Activated T-cell treated with anti-CD3 and anti-CD28 coated beads, Interleukin-2, amount 50 U/mL, for 24 hours (primary cell): ENCODE measurements around the gene ZDHHC14.

Experiments
- DNase-seq: peaks from one replicate; pipeline ENCODE4 v3.0.0-alpha.2; 2020
- H3K27ac Mint-ChIP-seq: 2 replicates; pipeline ENCODE4 v1.8.0; 2020; ENCODE audit warnings: mild to moderate bottlenecking, mixed read lengths
- H3K27me3 Mint-ChIP-seq: 2 replicates; pipeline ENCODE4 v1.8.0; 2020; ENCODE audit warnings: mixed read lengths
- H3K36me3 Mint-ChIP-seq: 2 replicates; pipeline ENCODE4 v1.8.0; 2020; ENCODE audit warnings: low read depth, mixed read lengths
- H3K4me1 Mint-ChIP-seq: 2 replicates; pipeline ENCODE4 v1.8.0; 2020; ENCODE audit warnings: low read depth, mixed read lengths
- H3K4me3 Mint-ChIP-seq: 2 replicates; pipeline ENCODE4 v1.8.0; 2020; ENCODE audit warnings: mild to moderate bottlenecking, moderate library complexity, mixed read lengths
- H3K9me3 Mint-ChIP-seq: 2 replicates; pipeline ENCODE4 v1.8.0; 2020; ENCODE audit warnings: mixed read lengths

ZDHHC14 gene

GRCh38 chr6:157488058-157488457, 107.1 kb downstream of the ZDHHC14 start:
- H3K4me3 Mint-ChIP-seq: no peak overlapping the region
- peaks cover 6% of the 10 kb centered on the region for H3K27me3 Mint-ChIP-seq
- H3K9me3 Mint-ChIP-seq: no peaks in the 10 kb centered on the region
- H3K4me1 Mint-ChIP-seq: peaks cover 26% of the 10 kb centered on the region
- DNase-seq: no peak
- no peaks in the 10 kb centered on the region for H3K36me3 Mint-ChIP-seq
- H3K27ac Mint-ChIP-seq: no peak overlapping the region

DNA sequence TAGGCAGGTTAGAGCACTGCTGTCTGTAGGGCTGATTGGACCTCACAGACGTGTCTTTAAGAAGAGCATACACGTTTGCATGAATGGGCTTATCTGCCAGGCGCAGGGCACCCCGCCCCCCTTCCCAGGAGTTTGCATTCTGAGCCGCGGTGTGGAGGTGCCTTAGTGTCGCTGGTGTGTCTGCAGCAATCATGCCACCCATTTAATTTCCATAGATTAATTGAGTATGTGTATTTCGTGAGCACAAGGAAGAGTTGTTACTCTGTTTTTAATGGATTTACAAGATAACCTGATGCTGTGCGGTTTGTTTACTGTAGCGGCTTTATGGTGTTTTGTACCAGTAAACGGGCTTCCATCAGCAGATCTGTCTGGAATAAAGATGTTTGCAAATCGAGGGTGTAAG, 107.7 kb downstream of the ZDHHC14 start:
- H3K9me3 Mint-ChIP-seq: no peaks in the 10 kb centered on the region
- no peak overlapping the region for H3K27ac Mint-ChIP-seq
- peaks cover 6% of the 10 kb centered on the region for H3K27me3 Mint-ChIP-seq
- H3K4me1 Mint-ChIP-seq: peaks cover 26% of the 10 kb centered on the region
- no peaks in the 10 kb centered on the region for H3K36me3 Mint-ChIP-seq
- H3K4me3 Mint-ChIP-seq: no peak overlapping the region
- no peak for DNase-seq

DNA sequence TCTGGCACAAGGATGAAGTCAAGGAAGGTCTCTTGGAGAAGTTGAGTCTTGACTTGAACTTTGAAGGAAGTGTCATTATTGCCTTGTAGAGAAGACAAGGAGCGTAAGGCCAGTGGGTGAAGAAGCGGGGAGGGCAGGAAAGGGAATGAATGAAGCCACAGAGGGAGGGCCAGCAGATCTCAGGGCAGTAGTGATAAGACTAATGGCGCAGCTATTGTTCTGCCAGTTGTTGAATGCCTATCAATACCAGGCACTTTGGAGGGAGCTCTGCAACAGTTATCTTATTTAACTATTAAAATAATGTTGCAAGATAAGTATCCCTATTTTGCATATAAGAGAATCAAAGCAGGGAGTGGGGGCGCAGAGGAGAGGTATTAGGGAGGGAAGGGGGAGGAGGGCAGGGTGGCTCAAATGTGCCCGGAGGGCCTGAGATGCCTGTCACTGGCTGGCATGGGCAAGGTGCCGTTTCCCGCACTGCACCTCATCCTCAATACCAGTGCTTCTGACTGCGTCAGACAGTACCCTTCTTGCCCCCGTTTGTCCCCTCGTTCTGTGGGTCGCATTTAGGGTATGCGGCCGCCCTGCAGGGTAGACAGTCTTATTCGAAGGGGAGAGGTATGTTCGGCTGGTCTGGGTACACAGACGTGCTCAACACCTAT, 109.8 kb downstream of the ZDHHC14 start:
- DNase-seq: no peak
- Mint-ChIP-seq H3K9me3 (no peaks in the 10 kb centered on the region), H3K4me1 (peaks cover 26% of the 10 kb centered on the region), H3K27me3 (peaks cover 6% of the 10 kb centered on the region), H3K27ac (no peak overlapping the region), H3K36me3 (no peaks in the 10 kb centered on the region), H3K4me3 (no peak overlapping the region)

DNA sequence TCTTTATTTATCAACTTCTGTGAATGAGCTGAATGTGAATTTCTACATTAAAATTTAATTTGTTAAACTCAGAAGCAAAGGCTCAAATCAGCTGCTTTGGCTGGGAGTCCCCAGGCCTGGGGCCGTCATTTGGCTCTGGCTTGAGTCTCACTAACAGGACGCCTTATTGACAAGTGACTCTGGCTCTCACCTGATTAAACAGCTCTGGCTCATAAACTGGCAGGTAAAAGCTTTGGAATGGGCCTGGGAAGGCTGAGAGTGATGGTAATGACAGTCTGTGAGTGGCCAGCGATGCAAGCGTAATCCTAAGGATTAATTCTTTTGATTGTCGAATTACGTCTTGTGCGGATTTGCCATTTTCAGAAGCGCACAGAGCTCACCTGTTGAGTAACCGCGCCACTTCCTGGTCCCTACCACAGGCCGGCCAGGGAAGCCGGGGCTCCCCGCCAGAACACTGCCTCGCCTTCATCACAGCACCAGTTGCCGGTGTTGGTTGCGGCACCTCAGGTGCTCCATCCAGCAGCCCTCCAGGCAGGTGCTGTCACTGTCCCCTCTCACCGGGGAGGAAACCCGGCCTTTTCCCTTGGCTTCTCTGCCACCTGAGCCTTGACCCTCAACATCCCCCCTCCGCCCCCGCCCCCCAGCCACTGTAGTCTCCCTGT, 110.7 kb downstream of the ZDHHC14 start:
- Mint-ChIP-seq H3K27me3 (peaks cover 6% of the 10 kb centered on the region), H3K4me1 (peaks cover 18% of the 10 kb centered on the region), H3K36me3 (no peaks in the 10 kb centered on the region), H3K27ac (no peak overlapping the region), H3K9me3 (no peaks in the 10 kb centered on the region), H3K4me3 (no peak overlapping the region)
- no peak for DNase-seq

DNA sequence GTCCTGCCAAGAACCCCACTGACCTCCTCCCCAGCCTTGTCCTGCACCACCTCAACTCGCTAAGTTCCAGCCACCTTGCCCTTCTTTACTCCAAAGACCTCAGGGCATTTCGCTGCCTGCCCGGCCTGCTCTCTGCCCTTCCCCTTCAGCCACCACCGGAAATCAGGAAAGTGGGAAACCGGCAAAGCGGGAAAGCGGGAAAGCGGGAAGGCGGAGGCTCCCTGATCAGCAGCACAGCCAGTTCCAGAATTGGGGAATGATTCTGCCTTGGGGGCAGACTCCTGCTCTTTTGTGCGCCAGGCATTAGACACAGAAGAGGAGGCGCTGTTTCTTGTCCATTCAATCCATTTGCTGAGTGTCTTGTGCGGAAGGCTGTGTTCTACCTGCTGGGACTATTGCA, 111.3 kb downstream of the ZDHHC14 start:
- peaks cover 6% of the 10 kb centered on the region for H3K27me3 Mint-ChIP-seq

GRCh38 chr6:157492741-157493140, 111.8 kb downstream of the ZDHHC14 start:
- Mint-ChIP-seq H3K4me1 (peaks cover 19% of the 10 kb centered on the region), H3K36me3 (no peaks in the 10 kb centered on the region), H3K9me3 (peaks cover 3% of the 10 kb centered on the region), H3K27me3 (peaks cover 6% of the 10 kb centered on the region), H3K27ac (no peak overlapping the region), H3K4me3 (no peak overlapping the region)
- DNase-seq: no peak

More for the DNA sequence above, 111.3 kb downstream of the ZDHHC14 start:
- no peak for DNase-seq
- Mint-ChIP-seq H3K4me3 (no peak overlapping the region), H3K9me3 (peaks cover 3% of the 10 kb centered on the region), H3K4me1 (peaks cover 16% of the 10 kb centered on the region), H3K36me3 (no peaks in the 10 kb centered on the region), H3K27ac (no peak overlapping the region)

GRCh38 chr6:157493173-157493572, 112.2 kb downstream of the ZDHHC14 start:
- DNase-seq: no peak
- H3K4me1 Mint-ChIP-seq: peaks cover 22% of the 10 kb centered on the region
- H3K27me3 Mint-ChIP-seq: peaks cover 6% of the 10 kb centered on the region
- no peak overlapping the region for H3K4me3 Mint-ChIP-seq
- H3K36me3 Mint-ChIP-seq: no peaks in the 10 kb centered on the region
- peaks cover 3% of the 10 kb centered on the region for H3K9me3 Mint-ChIP-seq
- H3K27ac Mint-ChIP-seq: no peak overlapping the region

GRCh38 chr6:157493576-157493975, 112.6 kb downstream of the ZDHHC14 start:
- H3K4me1 Mint-ChIP-seq: peaks cover 25% of the 10 kb centered on the region
- no peak overlapping the region for H3K27ac Mint-ChIP-seq
- DNase-seq: no peak
- H3K4me3 Mint-ChIP-seq: no peak overlapping the region
- no peaks in the 10 kb centered on the region for H3K36me3 Mint-ChIP-seq
- peaks cover 6% of the 10 kb centered on the region for H3K27me3 Mint-ChIP-seq
- H3K9me3 Mint-ChIP-seq: peaks cover 3% of the 10 kb centered on the region

DNA sequence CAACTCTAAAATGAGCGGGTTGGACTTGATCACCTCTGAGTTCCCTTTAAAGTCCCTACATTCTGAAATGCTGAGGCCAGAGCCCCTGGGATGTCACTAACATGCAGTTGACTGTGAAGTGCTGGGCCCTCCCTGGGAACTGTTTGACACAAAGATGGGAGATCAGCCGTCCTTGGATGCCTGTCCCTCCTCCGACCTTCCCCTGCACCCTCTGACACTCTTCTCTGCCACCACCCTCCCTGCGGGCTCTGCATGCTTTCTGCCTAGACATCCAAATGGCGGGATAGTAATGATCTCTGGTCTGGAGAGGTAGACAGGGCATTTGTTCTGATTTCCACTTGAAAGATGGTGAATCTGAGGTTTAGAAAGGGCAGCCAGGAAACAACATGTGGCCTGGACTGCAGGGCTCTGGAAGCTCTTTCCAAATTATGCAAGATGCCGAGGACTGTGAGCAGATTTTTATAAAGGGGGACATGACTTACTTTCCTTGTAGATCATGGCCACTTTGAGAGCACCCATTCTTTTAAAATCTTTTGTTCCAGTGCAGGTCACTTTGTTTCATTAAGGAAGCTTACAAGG, 113.2 kb downstream of the ZDHHC14 start:
- no peak overlapping the region for H3K4me3 Mint-ChIP-seq
- H3K27ac Mint-ChIP-seq: no peak overlapping the region
- no peaks in the 10 kb centered on the region for H3K36me3 Mint-ChIP-seq
- peaks cover 3% of the 10 kb centered on the region for H3K9me3 Mint-ChIP-seq
- H3K27me3 Mint-ChIP-seq: peaks cover 6% of the 10 kb centered on the region
- DNase-seq: no peak
- H3K4me1 Mint-ChIP-seq: peaks cover 29% of the 10 kb centered on the region

- Mint-ChIP-seq H3K27ac (no peak overlapping the region), H3K4me3 (no peak overlapping the region), H3K9me3 (peaks cover 3% of the 10 kb centered on the region), H3K36me3 (no peaks in the 10 kb centered on the region), H3K4me1 (peaks cover 37% of the 10 kb centered on the region), H3K27me3 (no peaks in the 10 kb centered on the region)
- DNase-seq: no peak
Measured at GRCh38 chr6:157496534-157497095, 115.6 kb downstream of the ZDHHC14 start.

GRCh38 chr6:157497579-157497978, 116.6 kb downstream of the ZDHHC14 start:
- no peak for DNase-seq
- no peak overlapping the region for H3K27ac Mint-ChIP-seq
- H3K4me1 Mint-ChIP-seq: peaks cover 37% of the 10 kb centered on the region
- H3K9me3 Mint-ChIP-seq: peaks cover 3% of the 10 kb centered on the region
- H3K27me3 Mint-ChIP-seq: no peaks in the 10 kb centered on the region
- no peaks in the 10 kb centered on the region for H3K36me3 Mint-ChIP-seq
- no peak overlapping the region for H3K4me3 Mint-ChIP-seq

DNA sequence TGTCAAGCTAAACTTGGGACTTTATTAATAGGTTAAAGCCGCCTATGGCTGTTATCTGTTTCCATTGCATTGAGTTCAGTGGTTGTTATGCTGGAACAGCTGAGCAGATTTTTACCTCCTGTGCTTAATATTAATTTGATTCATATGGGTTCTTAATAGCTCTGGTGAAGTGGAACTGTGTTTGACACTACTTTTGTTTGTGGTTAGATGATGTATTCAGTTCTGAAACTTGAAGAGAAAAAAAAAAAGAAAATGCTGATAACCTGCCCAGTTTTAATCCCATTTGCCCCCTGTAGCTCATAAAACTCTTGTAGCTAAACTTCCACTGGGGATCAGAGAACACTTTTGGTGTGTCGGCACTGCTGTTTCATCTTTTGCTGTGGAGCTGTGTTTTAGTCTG, 117.8 kb downstream of the ZDHHC14 start:
- Mint-ChIP-seq H3K27me3 (no peaks in the 10 kb centered on the region), H3K36me3 (no peaks in the 10 kb centered on the region), H3K9me3 (peaks cover 3% of the 10 kb centered on the region), H3K27ac (no peak overlapping the region), H3K4me3 (no peak overlapping the region), H3K4me1 (peaks cover 37% of the 10 kb centered on the region)
- DNase-seq: no peak

DNA sequence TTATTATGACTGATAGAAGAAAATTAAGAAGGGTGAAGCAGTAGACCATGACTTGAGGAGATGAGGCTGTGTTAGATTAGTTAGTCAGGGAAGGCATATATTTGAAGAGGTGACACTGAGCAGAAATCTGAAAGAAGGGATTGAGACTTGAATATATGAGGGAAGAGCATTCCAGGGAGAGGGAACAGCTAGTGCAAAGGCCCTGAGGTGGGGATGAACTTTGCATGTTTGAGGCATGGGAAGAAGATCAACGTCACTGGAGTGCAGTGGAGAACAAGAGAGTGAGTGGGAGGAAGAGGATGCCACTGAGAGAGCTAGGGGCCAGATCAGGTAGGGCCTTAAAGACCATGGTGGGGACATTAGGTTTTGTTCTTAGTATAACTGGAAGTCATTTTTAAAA, 119.0 kb downstream of the ZDHHC14 start:
- Mint-ChIP-seq H3K36me3 (peaks cover 2% of the 10 kb centered on the region), H3K27ac (no peak overlapping the region), H3K4me1 (peaks cover 37% of the 10 kb centered on the region), H3K9me3 (peaks cover 4% of the 10 kb centered on the region), H3K4me3 (no peak overlapping the region), H3K27me3 (no peaks in the 10 kb centered on the region)
- no peak for DNase-seq

- peaks cover 25% of the 10 kb centered on the region for H3K4me1 Mint-ChIP-seq
- peaks cover 24% of the 10 kb centered on the region for H3K9me3 Mint-ChIP-seq
- no peak for DNase-seq
- H3K36me3 Mint-ChIP-seq: peaks cover 22% of the 10 kb centered on the region
- H3K27ac Mint-ChIP-seq: no peak overlapping the region
- H3K4me3 Mint-ChIP-seq: no peak overlapping the region
- no peaks in the 10 kb centered on the region for H3K27me3 Mint-ChIP-seq
Measured at GRCh38 chr6:157503018-157503747, 122.2 kb downstream of the ZDHHC14 start.
